PC-3 (cell line): ENCODE measurements around the gene PLA2G15.

ENCODE experiments used
- CTCF ChIP-seq: fragments of 300-600 bp; sonication (generic); conservative IDR thresholded peaks from 2 replicates; pipeline ENCODE4 v1.5.1; 2017; ENCODE audit warnings: antibody characterized with exemption, low read depth, mild to moderate bottlenecking, low read length
- EZH2 ChIP-seq: fragments of 300-600 bp; sonication (generic); IDR thresholded peaks from one replicate; pipeline ENCODE4 v1.6.1; 2017; ENCODE audit warnings: antibody characterized with exemption, mild to moderate bottlenecking, low read length; ENCODE audit not compliant: unreplicated experiment
- EZH2phosphoT487 ChIP-seq: fragments of 300-600 bp; sonication (generic); IDR thresholded peaks from 2 replicates; pipeline ENCODE4 v1.6.1; 2018; ENCODE audit warnings: mild to moderate bottlenecking, antibody characterized with exemption, low read length, borderline replicate concordance

GRCh38 chr16:68291227-68291626 is 46.1 kb downstream of the PLA2G15 start:
- TF ChIP-seq EZH2phosphoT487 (no peak), CTCF (no peak), EZH2 (no peak)
